PFSK-1 (cell line): ENCODE measurements around the gene AIMP1. TPM values are rescaled to one million over a fixed set of nuclear protein-coding genes. Genes with fewer than 3 reads are reported as not detected.

ENCODE experiments used
- FOXP2 ChIP-seq: optimal IDR thresholded peaks from 2 replicates; pipeline ENCODE3; 2011; ENCODE audit warnings: borderline replicate concordance, control low read depth, inconsistent platforms; ENCODE audit not compliant: insufficient read depth; ENCODE audit errors: extremely low read length, extremely low read depth
- POLR2AphosphoS5 ChIP-seq: IDR thresholded peaks from 2 replicates; pipeline ENCODE4 v1.6.1; 2012; ENCODE audit warnings: low read depth, mild to moderate bottlenecking, control low read depth, low read length, moderate library complexity
- REST ChIP-seq, 2 experiments: IDR thresholded peaks; 2 replicates each; pipeline versions ENCODE4 v1.6.1 to v1.8.0; 2011 to 2012; ENCODE audit warnings: low read depth in 2 of 2, low read length in 2 of 2, control low read depth in 1 of 2, inconsistent platforms in 1 of 2, mild to moderate bottlenecking in 1 of 2, moderate library complexity in 1 of 2; ENCODE audit not compliant: insufficient read depth in 1 of 2
- SIN3A ChIP-seq: IDR thresholded peaks from 2 replicates; pipeline ENCODE4 v1.6.1; 2012; ENCODE audit warnings: mild to moderate bottlenecking, low read length, moderate library complexity, borderline replicate concordance; ENCODE audit not compliant: insufficient read depth
- TAF1 ChIP-seq: IDR thresholded peaks from 2 replicates; pipeline ENCODE4 v1.6.1; 2012; ENCODE audit warnings: low read length, control low read depth, borderline replicate concordance; ENCODE audit not compliant: insufficient read depth
- polyA plus RNA-seq: library from polyadenylated mRNA; unstranded; fragments of >200 nt; gene quantifications from one replicate; pipeline ENCODE4 v1.2.1, GENCODE V29; 2012; ENCODE audit warnings: low read depth, missing spikeins; ENCODE audit not compliant: insufficient read length

Gene AIMP1
- 20.7 TPM for polyA plus RNA-seq

- TF ChIP-seq REST (IDR thresholded peaks at IDR 0.05; ENCODE audit: insufficient read depth in 1 of 2, low read depth in 2 of 2, low read length in 2 of 2) (peak in 1 of 2 experiments; percentile 19; a peak in 1 of 4 replicates), POLR2AphosphoS5 (peak; percentile 78), SIN3A (peak; percentile 34; the same call in 1 of the 2 replicates), TAF1 (peak; percentile 70; the same call in 1 of the 2 replicates), FOXP2 (peak; percentile 9)
Observed at GRCh38 chr4:106315968-106316772, at the start of gene AIMP1, which contains the start of gene TBCK. Gene AIMP1, plus strand, starts transcription at chr4:106316550. Its CDS starts 8,460 bp downstream, at chr4:106325010. Gene TBCK, minus strand, starts transcription at chr4:106316209. Its CDS starts 7,249 bp downstream, at chr4:106308960.

DNA sequence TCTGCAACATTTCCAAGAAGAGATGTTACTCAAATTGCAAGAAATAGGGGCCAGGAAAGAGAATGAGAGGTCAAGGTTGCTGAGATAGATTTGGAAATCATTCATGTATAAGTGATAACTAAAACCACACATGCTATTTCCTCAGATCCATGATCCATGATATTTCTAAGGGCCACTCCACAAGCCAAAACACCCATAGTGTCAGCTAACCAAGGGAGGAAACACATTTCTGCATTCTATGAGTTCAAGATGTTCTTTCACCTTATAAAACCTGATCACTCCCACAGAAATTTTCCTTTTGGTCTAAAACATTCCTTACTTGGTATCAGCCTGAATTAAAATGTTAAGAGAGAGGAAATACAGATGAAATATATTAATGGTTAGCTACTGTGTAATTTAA lies 47.6 kb upstream of the AIMP1 start:
- TF ChIP-seq REST (IDR thresholded peaks at IDR 0.05; ENCODE audit: insufficient read depth in 1 of 2, low read depth in 2 of 2, low read length in 2 of 2) = no peak
- no peak for TF ChIP-seq FOXP2
- TF ChIP-seq SIN3A = no peak
- no peak for TF ChIP-seq POLR2AphosphoS5
- TF ChIP-seq TAF1 = no peak

DNA sequence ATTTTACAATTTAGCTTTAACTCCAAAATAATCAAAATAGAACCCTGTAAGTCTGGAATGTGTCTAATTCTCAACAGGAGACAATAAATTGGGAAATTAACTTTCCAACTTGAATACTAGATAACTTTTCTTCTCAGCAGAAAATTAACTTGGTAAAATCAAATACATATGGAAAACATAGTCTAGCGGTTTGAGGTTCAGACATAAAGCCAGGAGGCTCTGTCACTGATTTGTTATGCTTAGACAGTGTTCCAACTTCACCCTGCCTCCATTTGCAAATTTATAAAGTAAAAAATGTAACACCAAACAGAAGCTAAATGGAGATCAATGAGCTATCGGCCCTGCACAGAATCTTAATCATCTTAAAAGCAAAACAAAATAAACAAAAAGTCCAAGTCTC lies 46.6 kb upstream of the AIMP1 start:
- TF ChIP-seq SIN3A = no peak
- no peak for TF ChIP-seq POLR2AphosphoS5
- TF ChIP-seq REST (IDR thresholded peaks at IDR 0.05; ENCODE audit: insufficient read depth in 1 of 2, low read depth in 2 of 2, low read length in 2 of 2) = no peak
- no peak for TF ChIP-seq FOXP2
- TF ChIP-seq TAF1 = no peak

- TF ChIP-seq REST (IDR thresholded peaks at IDR 0.05; ENCODE audit: insufficient read depth in 1 of 2, low read depth in 2 of 2, low read length in 2 of 2) = no peak
- TF ChIP-seq TAF1 = no peak
- TF ChIP-seq SIN3A = no peak
- no peak for TF ChIP-seq FOXP2
- no peak for TF ChIP-seq POLR2AphosphoS5
Observed at GRCh38 chr4:106270736-106271135, 45.6 kb upstream of the AIMP1 start.
